PC-3 (cell line): ENCODE data around the gene EFR3B. TPM values are rescaled to one million over a fixed set of nuclear protein-coding genes. Genes with fewer than 3 reads are reported as not detected.
"Not testable (repeated sequence)": the region's sequence is repeated elsewhere in the genome, so short reads cannot be mapped to it uniquely, and the experiment has no call there.

Experiments
- ATAC-seq: fragments of 200-7000 bp; cut with Tn5 transposase; 2 replicates; pipeline ENCODE4 v1.9.1; 2020; ENCODE audit warnings: mild to moderate bottlenecking, moderate library complexity
- BruUV-seq: library from RNA; stranded (reverse); fragments of 400-500 nt; replicated peaks from 2 replicates; lab custom pipeline; 2021; lab: Mats Ljungman, UMichigan
- CTCF ChIA-PET: fragments of 300-600 bp; sonication (Branson Sonifier 250); formaldehyde crosslinking; loops from one replicate; lab custom pipeline; 2022; ENCODE audit warnings: antibody characterized with exemption; lab: Charles Lee
- POLR2A ChIA-PET: fragments of 300-600 bp; sonication (Branson Sonifier 250); formaldehyde crosslinking; loops from one replicate; lab custom pipeline; 2022; ENCODE audit warnings: antibody characterized with exemption; ENCODE audit not compliant: unreplicated experiment; lab: Charles Lee
- DNase-seq: peaks from one replicate; pipeline ENCODE4 v3.0.0-alpha.2; 2015
- H2AFZ ChIP-seq: fragments of 300-600 bp; sonication (generic); 2 replicates; pipeline ENCODE4 v1.6.0; 2016; ENCODE audit warnings: antibody characterized with exemption, low read length
- H3F3A ChIP-seq: fragments of 300-600 bp; sonication (generic); one replicate; pipeline ENCODE4 v1.6.0; 2017; ENCODE audit warnings: antibody characterized with exemption, low read length, control low read depth, mild to moderate bottlenecking; ENCODE audit not compliant: unreplicated experiment
- H3K27ac ChIP-seq: fragments of 300-600 bp; sonication (generic); 2 replicates; pipeline ENCODE4 v1.5.1; 2016; ENCODE audit warnings: mild to moderate bottlenecking, low read length
- H3K27me3 ChIP-seq: fragments of 300-600 bp; sonication (generic); 2 replicates; pipeline ENCODE4 v1.6.1; 2016; ENCODE audit warnings: low read length, mixed read lengths
- H3K36me3 ChIP-seq: fragments of 300-600 bp; sonication (generic); 2 replicates; pipeline ENCODE4 v1.6.1; 2016; ENCODE audit warnings: low read depth, mixed run types, low read length, mixed read lengths
- H3K4me1 ChIP-seq: fragments of 300-600 bp; sonication (generic); 2 replicates; pipeline ENCODE4 v1.5.1; 2016; ENCODE audit warnings: low read length; ENCODE audit not compliant: insufficient read depth
- H3K4me2 ChIP-seq: fragments of 300-600 bp; sonication (generic); 2 replicates; pipeline ENCODE4 v1.6.0; 2016; ENCODE audit warnings: low read length
- H3K4me3 ChIP-seq: fragments of 300-600 bp; sonication (generic); 2 replicates; pipeline ENCODE4 v1.5.1; 2016; ENCODE audit warnings: mild to moderate bottlenecking, low read length, mixed read lengths
- H3K79me2 ChIP-seq: fragments of 300-600 bp; sonication (generic); 2 replicates; pipeline ENCODE4 v1.6.1; 2017; ENCODE audit warnings: low read length, mixed read lengths
- H3K9ac ChIP-seq: fragments of 300-600 bp; sonication (generic); 2 replicates; pipeline ENCODE4 v1.6.0; 2016; ENCODE audit warnings: mild to moderate bottlenecking, low read length
- H3K9me2 ChIP-seq: fragments of 300-600 bp; sonication (generic); replicated peaks from 2 replicates; pipeline ENCODE4 v1.6.1; 2016; ENCODE audit warnings: mixed run types, low read length, mixed read lengths
- H3K9me3 ChIP-seq: fragments of 300-600 bp; sonication (generic); 2 replicates; pipeline ENCODE4 v1.6.1; 2016; ENCODE audit warnings: low read length, mixed read lengths
- H4K20me1 ChIP-seq: fragments of 300-600 bp; sonication (generic); 2 replicates; pipeline ENCODE4 v1.6.1; 2016; ENCODE audit warnings: low read length, mixed read lengths
- CTCF ChIP-seq: fragments of 300-600 bp; sonication (generic); conservative IDR thresholded peaks from 2 replicates; pipeline ENCODE4 v1.5.1; 2017; ENCODE audit warnings: antibody characterized with exemption, low read depth, mild to moderate bottlenecking, low read length
- EZH2 ChIP-seq: fragments of 300-600 bp; sonication (generic); IDR thresholded peaks from one replicate; pipeline ENCODE4 v1.6.1; 2017; ENCODE audit warnings: antibody characterized with exemption, mild to moderate bottlenecking, low read length; ENCODE audit not compliant: unreplicated experiment
- EZH2phosphoT487 ChIP-seq: fragments of 300-600 bp; sonication (generic); IDR thresholded peaks from 2 replicates; pipeline ENCODE4 v1.6.1; 2018; ENCODE audit warnings: mild to moderate bottlenecking, antibody characterized with exemption, low read length, borderline replicate concordance
- intact Hi-C: fragments of 100-400 bp; cut with micrococcal nuclease; formaldehyde crosslinking; loops from 2 replicates; pipeline ENCODE4 v1.9.0; 2023
- total RNA-seq: library from RNA; depleted of rRNA; stranded (reverse); fragments of >200 nt; gene quantifications from 2 replicates; pipeline ENCODE4 v1.2.3, GENCODE V29; 2014

The EFR3B gene
- total RNA-seq, 1 experiment from 2014 or later = 4.6 TPM

- no peak for TF ChIP-seq CTCF
- TF ChIP-seq EZH2phosphoT487 = no peak
- no peak for TF ChIP-seq EZH2
- Histone ChIP-seq H3K27ac (no peak overlapping the region), H4K20me1 (no peaks in the 10 kb centered on the region), H3K9ac (no peak overlapping the region), H3F3A (no peaks in the 10 kb centered on the region), H3K4me2 (no peak overlapping the region), H3K9me3 (no peaks in the 10 kb centered on the region), H3K79me2 (no peaks in the 10 kb centered on the region), H3K27me3 (no peaks in the 10 kb centered on the region), H3K4me1 (no peaks in the 10 kb centered on the region), H2AFZ (no peak overlapping the region), H3K4me3 (no peak overlapping the region), H3K36me3 (no peaks in the 10 kb centered on the region), H3K9me2 (no peaks in the 10 kb centered on the region)
- ATAC-seq (no peak), DNase-seq (no peak)
- ChIA-PET POLR2A (no interaction called here), CTCF (no interaction called here)
- no TSS peak for BruUV-seq
- intact Hi-C loops = no loop called here
These were observed 118.5 kb downstream of the EFR3B start for GRCh38 chr2:25160376-25160775.

- CTCF ChIA-PET = no interaction called here
- ATAC-seq (no peak), DNase-seq (no peak)
- H2AFZ ChIP-seq = no peak overlapping the region
- H3K79me2 ChIP-seq = no peaks in the 10 kb centered on the region
- H3K27me3 ChIP-seq = no peaks in the 10 kb centered on the region
- intact Hi-C loops = no loop called here
- H3K9me3 ChIP-seq = no peaks in the 10 kb centered on the region
- POLR2A ChIA-PET = no interaction called here
- no peak overlapping the region for H3K27ac ChIP-seq
- no peak overlapping the region for H3K4me2 ChIP-seq
- no peaks in the 10 kb centered on the region for H3K9me2 ChIP-seq
- BruUV-seq = no TSS peak
- no peak overlapping the region for H3K4me3 ChIP-seq
- no peak overlapping the region for H3K9ac ChIP-seq
- TF ChIP-seq CTCF (no peak), EZH2 (no peak), EZH2phosphoT487 (no peak)
- H3F3A ChIP-seq = no peaks in the 10 kb centered on the region
- no peaks in the 10 kb centered on the region for H3K36me3 ChIP-seq
- no peaks in the 10 kb centered on the region for H3K4me1 ChIP-seq
- H4K20me1 ChIP-seq = no peaks in the 10 kb centered on the region
These were observed 119.3 kb downstream of the EFR3B start for GRCh38 chr2:25161055-25161781.

- H3K9me2 ChIP-seq, H3K9ac ChIP-seq, H3K4me2 ChIP-seq, H3K9me3 ChIP-seq, H3K27ac ChIP-seq, intact Hi-C loops, H2AFZ ChIP-seq, ATAC-seq, DNase-seq, H3K79me2 ChIP-seq, H3K36me3 ChIP-seq, H3K4me1 ChIP-seq, H4K20me1 ChIP-seq, H3F3A ChIP-seq, H3K27me3 ChIP-seq, BruUV-seq, H3K4me3 ChIP-seq, CTCF ChIA-PET, POLR2A ChIA-PET: not testable (repeated sequence)
These were observed 120.2 kb downstream of the EFR3B start for GRCh38 chr2:25162061-25162460.
